Keratinocyte (primary cell): Measurements from ENCODE around the gene PIGP. TPM values are rescaled to one million over a fixed set of nuclear protein-coding genes. Genes with fewer than 3 reads are reported as not detected.

Experiments
- DNase-seq: peaks from one replicate; pipeline ENCODE4 v3.0.0-alpha.2; 2011; ENCODE audit warnings: low read depth, missing footprints, low spot score
- FAIRE-seq: peaks from 2 replicates; lab custom pipeline; 2011; peaks lifted over from hg19 to GRCh38; lab: Jason Lieb, UNC
- H2AFZ ChIP-seq: 2 replicates; pipeline ENCODE4 v1.6.0; 2012; ENCODE audit warnings: low read length, control low read depth, inconsistent platforms; ENCODE audit not compliant: control insufficient read depth
- H3K27ac ChIP-seq: 2 replicates; pipeline ENCODE4 v1.5.1; 2011; ENCODE audit warnings: low read length; ENCODE audit not compliant: control insufficient read depth, insufficient read depth
- H3K27me3 ChIP-seq: 3 replicates; pipeline ENCODE4 v1.6.0; 2011; ENCODE audit warnings: low read length; ENCODE audit not compliant: control insufficient read depth, insufficient read depth; ENCODE audit errors: extremely low read depth
- H3K36me3 ChIP-seq, 2 experiments: 2 replicates in 1 of 2; 3 replicates in 1 of 2; pipeline ENCODE4 v1.5.1; 2011; ENCODE audit warnings: low read length in 2 of 2, mild to moderate bottlenecking in 1 of 2; ENCODE audit not compliant: control insufficient read depth in 2 of 2, insufficient read depth in 2 of 2; ENCODE audit errors: extremely low read depth in 1 of 2
- H3K4me1 ChIP-seq: 3 replicates; pipeline ENCODE4 v1.5.1; 2011; ENCODE audit warnings: low read length; ENCODE audit not compliant: control insufficient read depth, insufficient read depth; ENCODE audit errors: extremely low read depth
- H3K4me2 ChIP-seq: 3 replicates; pipeline ENCODE4 v1.6.0; 2011; ENCODE audit warnings: low read depth, low read length; ENCODE audit not compliant: control insufficient read depth, insufficient read depth; ENCODE audit errors: extremely low read depth
- H3K4me3 ChIP-seq, 3 experiments: fragments of 200-600 bp in 1 of 3; sonication (generic) in 1 of 3; 2 replicates in 2 of 3; 3 replicates in 1 of 3; pipeline ENCODE4 v1.5.1; 2011 to 2016; ENCODE audit warnings: low read length in 3 of 3, mild to moderate bottlenecking in 3 of 3, control low read depth in 2 of 3, inconsistent platforms in 1 of 3, low read depth in 1 of 3, mixed read lengths in 1 of 3, mixed run types in 1 of 3, moderate library complexity in 1 of 3; ENCODE audit not compliant: control insufficient read depth in 2 of 3, insufficient read depth in 2 of 3; ENCODE audit errors: extremely low read depth in 1 of 3
- H3K79me2 ChIP-seq: 2 replicates; pipeline ENCODE4 v1.6.0; 2012; ENCODE audit warnings: low read length; ENCODE audit not compliant: control insufficient read depth, insufficient read depth
- H3K9ac ChIP-seq: 3 replicates; pipeline ENCODE4 v1.6.0; 2011; ENCODE audit warnings: low read length; ENCODE audit not compliant: control insufficient read depth, insufficient read depth; ENCODE audit errors: extremely low read depth
- H3K9me1 ChIP-seq: 3 replicates; pipeline ENCODE4 v1.6.0; 2011; ENCODE audit warnings: low read length; ENCODE audit not compliant: control insufficient read depth, insufficient read depth; ENCODE audit errors: extremely low read depth
- H3K9me3 ChIP-seq: 2 replicates; pipeline ENCODE4 v1.5.1; 2012; ENCODE audit warnings: low read depth, low read length; ENCODE audit not compliant: control insufficient read depth
- H4K20me1 ChIP-seq: 3 replicates; pipeline ENCODE4 v1.6.0; 2011; ENCODE audit warnings: low read length; ENCODE audit not compliant: control insufficient read depth, insufficient read depth; ENCODE audit errors: extremely low read depth
- CTCF ChIP-seq, 3 experiments: IDR thresholded peaks in 1 of 3; conservative IDR thresholded peaks in 1 of 3; optimal IDR thresholded peaks in 1 of 3; 2 replicates in 2 of 3; 3 replicates in 1 of 3; pipeline versions ENCODE3 to v1.5.1; 2011; ENCODE audit warnings: low read length in 3 of 3, mild to moderate bottlenecking in 3 of 3, moderate library complexity in 2 of 3, control low read depth in 1 of 3, inconsistent platforms in 1 of 3; ENCODE audit not compliant: insufficient read depth in 2 of 3; ENCODE audit errors: extremely low read depth in 1 of 3
- EZH2 ChIP-seq: IDR thresholded peaks from one replicate; pipeline ENCODE4 v1.6.1; 2012; ENCODE audit warnings: inconsistent platforms, mild to moderate bottlenecking, low read length, moderate library complexity
- dilution Hi-C: fragments of 300-500 bp; cut with MboI; formaldehyde crosslinking; loops from one replicate; pipeline ENCODE4 v1.7.0; 2020; ENCODE audit warnings: low sequenced_read_pairs; ENCODE audit not compliant: extremely low pct_ligation_motif_present
- polyA plus RNA-seq, 5 experiments: library from polyadenylated mRNA; depleted of rRNA in 3 of 5; stranded (reverse) in 3 of 5; stranded (forward) in 1 of 5; unstranded in 1 of 5; fragments of >200 nt; gene quantifications; 1 replicate in 1 of 5; 2 replicates in 3 of 5; 3 replicates in 1 of 5; pipeline versions ENCODE4 v1.2.1 to v1.2.3, GENCODE V29; 2011 to 2012; ENCODE audit warnings: missing spikeins in 2 of 5, low read depth in 1 of 5, low replicate concordance in 1 of 5

The PIGP gene
- polyA plus RNA-seq, 1 donor (not counting 4 experiments of a cell fraction or from before 2014, with no cell fraction given): 31.8 TPM

- DNase-seq (no peak), FAIRE-seq (no peak)
- Histone ChIP-seq H3K9ac (peak overlapping the region; percentile 92), H3K79me2 (peaks cover 60% of the 10 kb centered on the region), H3K4me1 (peaks cover 17% of the 10 kb centered on the region), H3K36me3 (no peaks in the 10 kb centered on the region), H3K27ac (peak overlapping the region; percentile 89), H3K4me3 (peak overlapping the region; percentile 95 to 99 (median 98)), H4K20me1 (no peaks in the 10 kb centered on the region), H3K27me3 (no peaks in the 10 kb centered on the region), H2AFZ (no peak overlapping the region), H3K9me3 (no peaks in the 10 kb centered on the region), H3K4me2 (peak overlapping the region; percentile 97), H3K9me1 (no peaks in the 10 kb centered on the region)
- dilution Hi-C loops: no loop called here
- TF ChIP-seq CTCF (optimal IDR thresholded peaks at IDR 0.05 in 1 of 3, IDR thresholded peaks at IDR 0.05 in 1 of 3, conservative IDR thresholded peaks at IDR 0.05 in 1 of 3; ENCODE audit: extremely low read depth in 1 of 3, insufficient read depth in 2 of 3, low read length in 3 of 3): no peak
- TF ChIP-seq EZH2: no peak
Measured at GRCh38 chr21:37074546-37074945, 1.7 kb upstream of the PIGP start.

- TF ChIP-seq EZH2 (no peak), CTCF (optimal IDR thresholded peaks at IDR 0.05 in 1 of 3, IDR thresholded peaks at IDR 0.05 in 1 of 3, conservative IDR thresholded peaks at IDR 0.05 in 1 of 3; ENCODE audit: extremely low read depth in 1 of 3, insufficient read depth in 2 of 3, low read length in 3 of 3) (no peak)
- no peaks in the 10 kb centered on the region for H3K9me3 ChIP-seq
- FAIRE-seq (no peak), DNase-seq (no peak)
- no peaks in the 10 kb centered on the region for H3K36me3 ChIP-seq
- H3K27ac ChIP-seq: peak overlapping the region; percentile 89
- H2AFZ ChIP-seq: peak overlapping the region; percentile 92
- no peaks in the 10 kb centered on the region for H3K27me3 ChIP-seq
- H3K9ac ChIP-seq: peak overlapping the region; percentile 92
- H3K4me1 ChIP-seq: peaks cover 17% of the 10 kb centered on the region
- peak overlapping the region; percentile 97 for H3K4me2 ChIP-seq
- H3K79me2 ChIP-seq: peaks cover 56% of the 10 kb centered on the region
- dilution Hi-C loops: no loop called here
- no peaks in the 10 kb centered on the region for H4K20me1 ChIP-seq
- H3K9me1 ChIP-seq: no peaks in the 10 kb centered on the region
- H3K4me3 ChIP-seq: peak overlapping the region; percentile 95 to 99 (median 98)
Measured at GRCh38 chr21:37074197-37074510, 1.3 kb upstream of the PIGP start.
